Measurements from ENCODE around the gene NIN.

NIN gene

GRCh38 chr14:50763382-50764007 lies 67.5 kb downstream of the NIN start:
- DNase-seq (ENCODE audit: low read depth in 2 of 2) = no peak

GRCh38 chr14:50762931-50763300 lies 68.0 kb downstream of the NIN start:
- no peak for DNase-seq (ENCODE audit: low read depth in 2 of 2)

- no peak for DNase-seq (ENCODE audit: low read depth in 2 of 2)
Measured at GRCh38 chr14:50762001-50762930, 68.7 kb downstream of the NIN start.

GRCh38 chr14:50759800-50760543 lies 71.0 kb downstream of the NIN start:
- no peak for DNase-seq (ENCODE audit: low read depth in 2 of 2)

GRCh38 chr14:50758945-50759344 lies 72.0 kb downstream of the NIN start:
- no peak for DNase-seq (ENCODE audit: low read depth in 2 of 2)

- no peak for DNase-seq (ENCODE audit: low read depth in 2 of 2)
Measured at GRCh38 chr14:50758305-50758704, 72.7 kb downstream of the NIN start.

GRCh38 chr14:50757702-50758101 lies 73.3 kb downstream of the NIN start:
- DNase-seq (ENCODE audit: low read depth in 2 of 2) = no peak

GRCh38 chr14:50756300-50756699 lies 74.7 kb downstream of the NIN start:
- no peak for DNase-seq (ENCODE audit: low read depth in 2 of 2)

GRCh38 chr14:50750323-50750722 lies 80.6 kb downstream of the NIN start:
- no peak for DNase-seq (ENCODE audit: low read depth in 2 of 2)

- no peak for DNase-seq (ENCODE audit: low read depth in 2 of 2)
Measured at GRCh38 chr14:50745401-50746058, 85.4 kb downstream of the NIN start.

- DNase-seq (ENCODE audit: low read depth in 2 of 2) = no peak
Measured at GRCh38 chr14:50744231-50744630, 86.7 kb downstream of the NIN start.

- no peak for DNase-seq (ENCODE audit: low read depth in 2 of 2)
Measured at GRCh38 chr14:50741567-50741966, 89.4 kb downstream of the NIN start.

GRCh38 chr14:50740856-50741255 lies 90.1 kb downstream of the NIN start:
- DNase-seq (ENCODE audit: low read depth in 2 of 2) = no peak

GRCh38 chr14:50739186-50739585 lies 91.8 kb downstream of the NIN start:
- DNase-seq (ENCODE audit: low read depth in 2 of 2) = no peak

GRCh38 chr14:50736932-50737419 lies 94.0 kb downstream of the NIN start:
- no peak for DNase-seq (ENCODE audit: low read depth in 2 of 2)

GRCh38 chr14:50734950-50735695 lies 95.8 kb downstream of the NIN start:
- no peak for DNase-seq (ENCODE audit: low read depth in 2 of 2)

GRCh38 chr14:50733494-50733893 lies 97.5 kb downstream of the NIN start:
- DNase-seq (ENCODE audit: low read depth in 2 of 2) = no peak

GRCh38 chr14:50728836-50729235 lies 102.1 kb downstream of the NIN start:
- DNase-seq (ENCODE audit: low read depth in 2 of 2) = no peak

GRCh38 chr14:50726372-50727107 lies 104.4 kb downstream of the NIN start:
- no peak for DNase-seq (ENCODE audit: low read depth in 2 of 2)

GRCh38 chr14:50725761-50726160 lies 105.2 kb downstream of the NIN start:
- no peak for DNase-seq (ENCODE audit: low read depth in 2 of 2)
